ENCODE data around the gene SERPINB1.

DNA sequence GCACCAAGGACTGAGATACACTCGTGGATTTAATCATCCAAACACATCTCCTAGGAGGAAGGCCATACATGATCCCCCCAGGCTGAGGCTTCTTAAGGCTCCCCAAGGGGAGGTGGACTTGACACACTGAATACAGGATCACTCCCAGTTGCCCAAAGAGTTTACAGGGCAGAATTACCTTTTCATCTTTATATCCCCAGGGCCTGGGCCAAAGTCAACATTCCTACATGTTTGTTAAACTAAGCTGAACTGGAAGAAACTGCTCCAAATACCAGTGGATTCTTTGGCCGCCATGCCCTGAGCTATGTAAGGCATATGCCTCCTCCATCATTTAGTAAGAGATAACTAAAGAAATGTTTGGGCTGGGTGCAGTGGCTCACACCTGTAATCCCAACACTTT lies 22.2 kb upstream of the SERPINB1 start:
- TF ChIP-seq, protein P1, sequence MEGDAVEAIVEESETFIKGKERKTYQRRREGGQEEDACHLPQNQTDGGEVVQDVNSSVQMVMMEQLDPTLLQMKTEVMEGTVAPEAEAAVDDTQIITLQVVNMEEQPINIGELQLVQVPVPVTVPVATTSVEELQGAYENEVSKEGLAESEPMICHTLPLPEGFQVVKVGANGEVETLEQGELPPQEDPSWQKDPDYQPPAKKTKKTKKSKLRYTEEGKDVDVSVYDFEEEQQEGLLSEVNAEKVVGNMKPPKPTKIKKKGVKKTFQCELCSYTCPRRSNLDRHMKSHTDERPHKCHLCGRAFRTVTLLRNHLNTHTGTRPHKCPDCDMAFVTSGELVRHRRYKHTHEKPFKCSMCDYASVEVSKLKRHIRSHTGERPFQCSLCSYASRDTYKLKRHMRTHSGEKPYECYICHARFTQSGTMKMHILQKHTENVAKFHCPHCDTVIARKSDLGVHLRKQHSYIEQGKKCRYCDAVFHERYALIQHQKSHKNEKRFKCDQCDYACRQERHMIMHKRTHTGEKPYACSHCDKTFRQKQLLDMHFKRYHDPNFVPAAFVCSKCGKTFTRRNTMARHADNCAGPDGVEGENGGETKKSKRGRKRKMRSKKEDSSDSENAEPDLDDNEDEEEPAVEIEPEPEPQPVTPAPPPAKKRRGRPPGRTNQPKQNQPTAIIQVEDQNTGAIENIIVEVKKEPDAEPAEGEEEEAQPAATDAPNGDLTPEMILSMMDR (IDR thresholded peaks at IDR 0.05): no peak
- TF ChIP-seq EP300 (IDR thresholded peaks at IDR 0.05): no peak

Measured in tibial nerve (tissue), 4 donors.